ENCODE measurements around the gene ZNF689.

The ZNF689 gene

GRCh38 chr16:30566531-30566930, 43.7 kb downstream of the ZNF689 start:
- ATAC-seq: no peak
- H3K4me3 Mint-ChIP-seq: peak overlapping the region; percentile 74
- H3K9me3 Mint-ChIP-seq: no peaks in the 10 kb centered on the region
- peak overlapping the region; percentile 99 for H3K27ac Mint-ChIP-seq
- DNase-seq (ENCODE audit: low spot score in 2 of 2): no peak
- H3K36me3 Mint-ChIP-seq: peaks cover 2% of the 10 kb centered on the region
- peaks cover 39% of the 10 kb centered on the region for H3K4me1 Mint-ChIP-seq

GRCh38 chr16:30565984-30566383, 44.2 kb downstream of the ZNF689 start:
- ATAC-seq (no peak), DNase-seq (ENCODE audit: low spot score in 2 of 2) (no peak)
- Mint-ChIP-seq H3K9me3 (no peaks in the 10 kb centered on the region), H3K4me1 (peaks cover 45% of the 10 kb centered on the region), H3K36me3 (peaks cover 7% of the 10 kb centered on the region), H3K27ac (peak overlapping the region; percentile 99), H3K4me3 (no peak overlapping the region)

GRCh38 chr16:30565526-30565925, 44.7 kb downstream of the ZNF689 start:
- Mint-ChIP-seq H3K27ac (peak overlapping the region; percentile 99), H3K9me3 (no peaks in the 10 kb centered on the region), H3K36me3 (peaks cover 8% of the 10 kb centered on the region), H3K4me3 (no peak overlapping the region), H3K4me1 (peaks cover 46% of the 10 kb centered on the region)
- no peak for ATAC-seq
- no peak for DNase-seq (ENCODE audit: low spot score in 2 of 2)

- H3K27ac Mint-ChIP-seq: peak overlapping the region; percentile 94
- peaks cover 37% of the 10 kb centered on the region for H3K4me1 Mint-ChIP-seq
- ATAC-seq (no peak), DNase-seq (ENCODE audit: low spot score in 2 of 2) (no peak)
- H3K4me3 Mint-ChIP-seq: peak overlapping the region; percentile 77
- H3K9me3 Mint-ChIP-seq: no peaks in the 10 kb centered on the region
- H3K36me3 Mint-ChIP-seq: peaks cover 17% of the 10 kb centered on the region
Observed at GRCh38 chr16:30562021-30562420, 48.2 kb downstream of the ZNF689 start.

- ATAC-seq (no peak), DNase-seq (ENCODE audit: low spot score in 2 of 2) (no peak)
- Mint-ChIP-seq H3K4me3 (peak overlapping the region; percentile 77), H3K27ac (peak overlapping the region; percentile 94), H3K36me3 (peaks cover 25% of the 10 kb centered on the region), H3K4me1 (peaks cover 34% of the 10 kb centered on the region), H3K9me3 (no peaks in the 10 kb centered on the region)
Observed at GRCh38 chr16:30561089-30561816, 48.9 kb downstream of the ZNF689 start.

- H3K27ac Mint-ChIP-seq: peak overlapping the region; percentile 94
Observed at GRCh38 chr16:30559690-30560089, 50.5 kb downstream of the ZNF689 start.

GRCh38 chr16:30558789-30559377, 51.3 kb downstream of the ZNF689 start:
- Mint-ChIP-seq H3K27ac (peak overlapping the region; percentile 94), H3K36me3 (peaks cover 49% of the 10 kb centered on the region), H3K4me1 (peaks cover 39% of the 10 kb centered on the region), H3K4me3 (peak overlapping the region; percentile 84), H3K9me3 (no peaks in the 10 kb centered on the region)
- ATAC-seq (no peak), DNase-seq (ENCODE audit: low spot score in 2 of 2) (no peak)

More at GRCh38 chr16:30559690-30560089, 50.5 kb downstream of the ZNF689 start:
- Mint-ChIP-seq H3K36me3 (peaks cover 41% of the 10 kb centered on the region), H3K4me3 (peak overlapping the region; percentile 84), H3K4me1 (peaks cover 32% of the 10 kb centered on the region), H3K9me3 (no peaks in the 10 kb centered on the region)
- no peak for ATAC-seq
- DNase-seq (ENCODE audit: low spot score in 2 of 2): no peak

- H3K36me3 Mint-ChIP-seq: peaks cover 56% of the 10 kb centered on the region
- H3K27ac Mint-ChIP-seq: peak within 1 kb of the TSS; percentile 94
- no peaks in the 10 kb centered on the region for H3K9me3 Mint-ChIP-seq
- peak within 1 kb of the TSS; percentile 84 for H3K4me3 Mint-ChIP-seq
- DNase-seq (ENCODE audit: low spot score in 2 of 2): peak; percentile 91 to 97
- peaks cover 46% of the 10 kb centered on the region for H3K4me1 Mint-ChIP-seq
- ATAC-seq: peak; percentile 96
Observed at GRCh38 chr16:30557957-30558788, 52.0 kb downstream of the ZNF689 start, which contains the start of gene ZNF764. Gene ZNF764, minus strand, starts transcription at chr16:30558374. Its CDS starts 192 bp downstream, at chr16:30558182.

- DNase-seq (ENCODE audit: low spot score in 2 of 2): no peak
- Mint-ChIP-seq H3K9me3 (no peaks in the 10 kb centered on the region), H3K4me1 (peaks cover 51% of the 10 kb centered on the region), H3K27ac (peak overlapping the region; percentile 94), H3K4me3 (peak overlapping the region; percentile 84), H3K36me3 (peaks cover 61% of the 10 kb centered on the region)
- ATAC-seq: no peak
Observed at GRCh38 chr16:30557707-30557956, 52.6 kb downstream of the ZNF689 start.

- ATAC-seq (no peak), DNase-seq (ENCODE audit: low spot score in 2 of 2) (no peak)
- Mint-ChIP-seq H3K9me3 (no peaks in the 10 kb centered on the region), H3K36me3 (peaks cover 70% of the 10 kb centered on the region), H3K4me1 (peaks cover 59% of the 10 kb centered on the region), H3K27ac (peak overlapping the region; percentile 73), H3K4me3 (peak overlapping the region; percentile 84)
Observed at GRCh38 chr16:30556125-30556473, 54.1 kb downstream of the ZNF689 start.

GRCh38 chr16:30555315-30556124, 54.7 kb downstream of the ZNF689 start:
- ATAC-seq (no peak), DNase-seq (ENCODE audit: low spot score in 2 of 2) (no peak)
- H3K4me1 Mint-ChIP-seq: peaks cover 57% of the 10 kb centered on the region
- peak overlapping the region; percentile 73 for H3K27ac Mint-ChIP-seq
- peak overlapping the region; percentile 84 for H3K4me3 Mint-ChIP-seq
- H3K36me3 Mint-ChIP-seq: peaks cover 69% of the 10 kb centered on the region
- H3K9me3 Mint-ChIP-seq: no peaks in the 10 kb centered on the region

GRCh38 chr16:30554557-30555314, 55.5 kb downstream of the ZNF689 start:
- ATAC-seq (no peak), DNase-seq (ENCODE audit: low spot score in 2 of 2) (no peak)
- Mint-ChIP-seq H3K36me3 (peaks cover 69% of the 10 kb centered on the region), H3K27ac (peak overlapping the region; percentile 97), H3K4me1 (peaks cover 57% of the 10 kb centered on the region), H3K4me3 (no peak overlapping the region), H3K9me3 (no peaks in the 10 kb centered on the region)

- Mint-ChIP-seq H3K9me3 (no peaks in the 10 kb centered on the region), H3K36me3 (peaks cover 64% of the 10 kb centered on the region), H3K27ac (peak overlapping the region; percentile 97), H3K4me1 (peaks cover 57% of the 10 kb centered on the region), H3K4me3 (no peak overlapping the region)
- no peak for DNase-seq (ENCODE audit: low spot score in 2 of 2)
- no peak for ATAC-seq
Observed at GRCh38 chr16:30553393-30553899, 56.7 kb downstream of the ZNF689 start.

- Mint-ChIP-seq H3K4me3 (peak overlapping the region; percentile 68), H3K9me3 (no peaks in the 10 kb centered on the region), H3K36me3 (peaks cover 59% of the 10 kb centered on the region), H3K4me1 (peaks cover 61% of the 10 kb centered on the region), H3K27ac (peak overlapping the region; percentile 97)
- DNase-seq (ENCODE audit: low spot score in 2 of 2) (no peak), ATAC-seq (no peak)
Observed at GRCh38 chr16:30552956-30553355, 57.2 kb downstream of the ZNF689 start.

Data from stimulated activated effector memory CD8-positive, alpha-beta T cell treated with anti-CD3 and anti-CD28 coated beads, Interleukin-12 subunit alpha, Interleukin-12 subunit beta, amount 100 ng/mL, for 72 hours (primary cell).